ENCODE results near the gene RNF157. TPM values are rescaled to one million over a fixed set of nuclear protein-coding genes. Genes with fewer than 3 reads are reported as not detected.

RNF157 gene
- total and polyA plus RNA-seq, 12 donors: 2.3 to 6.1 (median 4.5) TPM

GRCh38 chr17:76122431-76123190 is 117.7 kb downstream of the RNF157 start:
- intact Hi-C loops (cut with DNase I): loop anchor here in 1 of 2 donors (2.0 to 5.0 kb wide), 3 partner anchors 60 to 175 kb away; no protein-coding TSS in a partner anchor
- H3K4me3 ChIP-seq: no peak overlapping the region

GRCh38 chr17:76121932-76122430 is 118.3 kb downstream of the RNF157 start:
- H3K27me3 ChIP-seq: no peaks in the 10 kb centered on the region
- peaks cover 0 to 4% of the 10 kb centered on the region in 2 donors for H3K4me1 ChIP-seq (replicated peaks in 1 of 2)
- H3K36me3 ChIP-seq (replicated peaks in 1 of 2): no peaks in the 10 kb centered on the region
- 45 to 81% (median 53%) methylated on average over 6 to 42 of the region's 42 CpGs for WGBS, 4 donors
- no peak for DNase-seq
- H3K4me3 ChIP-seq: peak overlapping the region in 1 of 4 donors; percentile 41
- intact Hi-C loops (cut with DNase I): loop anchor here (2.0 to 5.0 kb wide), 3 partner anchors 60 to 175 kb away; no protein-coding TSS in a partner anchor
- TF ChIP-seq POLR2A (IDR thresholded peaks at IDR 0.05) (no peak), CTCF (IDR thresholded peaks at IDR 0.05) (no peak)
- peak overlapping the region in 1 of 5 donors; percentile 12 for H3K27ac ChIP-seq
- no peaks in the 10 kb centered on the region for H3K9me3 ChIP-seq (replicated peaks in 1 of 3)

More at GRCh38 chr17:76122431-76123190, 117.7 kb downstream of the RNF157 start:
- Histone ChIP-seq H3K27me3 (no peaks in the 10 kb centered on the region), H3K9me3 (replicated peaks in 1 of 3) (no peaks in the 10 kb centered on the region), H3K36me3 (replicated peaks in 1 of 2) (no peaks in the 10 kb centered on the region), H3K27ac (no peak overlapping the region), H3K4me1 (replicated peaks in 1 of 2) (peaks cover 0 to 4% of the 10 kb centered on the region in 2 donors)
- WGBS, 4 donors: 88 to 91% (median 89%) methylated on average over 15 to 24 of the region's 24 CpGs
- no peak for TF ChIP-seq CTCF (IDR thresholded peaks at IDR 0.05)
- no peak for TF ChIP-seq POLR2A (IDR thresholded peaks at IDR 0.05)
- DNase-seq: no peak

DNA sequence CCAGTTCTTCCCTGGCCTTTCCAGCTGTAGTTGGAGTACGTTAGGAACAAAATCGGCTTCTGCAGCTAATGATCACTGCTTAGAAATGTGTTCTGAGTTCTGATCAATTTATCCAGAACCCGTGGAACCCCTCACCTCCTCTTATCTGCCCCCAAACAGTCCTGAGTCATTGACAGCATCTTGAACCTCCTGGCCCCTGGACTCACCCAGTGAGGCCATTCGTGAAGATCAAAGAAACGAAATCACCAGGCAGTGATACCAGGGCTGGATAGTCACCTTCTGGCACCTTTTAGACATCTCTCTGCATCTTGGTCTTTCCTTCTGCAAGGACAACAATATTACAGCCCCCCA is 119.7 kb downstream of the RNF157 start:
- Histone ChIP-seq H3K4me3 (no peak overlapping the region), H3K9me3 (replicated peaks in 1 of 3) (no peaks in the 10 kb centered on the region), H3K27ac (no peak overlapping the region), H3K27me3 (no peaks in the 10 kb centered on the region), H3K4me1 (replicated peaks in 1 of 2) (peaks cover 0 to 4% of the 10 kb centered on the region in 2 donors), H3K36me3 (replicated peaks in 1 of 2) (no peaks in the 10 kb centered on the region)
- 68 to 86% (median 84%) methylated on average over 5 of the region's 5 CpGs for WGBS, 4 donors
- intact Hi-C loops (cut with DNase I): loop anchor here (2.0 to 5.0 kb wide), 3 partner anchors 62 to 177 kb away; no protein-coding TSS in a partner anchor
- DNase-seq: no peak
- TF ChIP-seq POLR2A (IDR thresholded peaks at IDR 0.05): no peak
- TF ChIP-seq CTCF (IDR thresholded peaks at IDR 0.05): no peak

GRCh38 chr17:76119409-76120371 is 120.6 kb downstream of the RNF157 start:
- H3K9me3 ChIP-seq (replicated peaks in 1 of 3): no peaks in the 10 kb centered on the region
- no peak for DNase-seq
- TF ChIP-seq CTCF (IDR thresholded peaks at IDR 0.05) (no peak), POLR2A (IDR thresholded peaks at IDR 0.05) (no peak)
- peaks cover 0 to 4% of the 10 kb centered on the region in 2 donors for H3K4me1 ChIP-seq (replicated peaks in 1 of 2)
- no peak overlapping the region for H3K4me3 ChIP-seq
- H3K27ac ChIP-seq: no peak overlapping the region
- H3K36me3 ChIP-seq (replicated peaks in 1 of 2): no peaks in the 10 kb centered on the region
- 74 to 79% (median 76%) methylated on average over 17 to 19 of the region's 19 CpGs for WGBS, 4 donors
- intact Hi-C loops (cut with DNase I): loop anchor here (2.0 to 5.0 kb wide), 3 partner anchors 63 to 178 kb away; no protein-coding TSS in a partner anchor
- no peaks in the 10 kb centered on the region for H3K27me3 ChIP-seq

All from adrenal gland (tissue), 12 donors.